Measurements from ENCODE around the gene STYXL2.

DNA sequence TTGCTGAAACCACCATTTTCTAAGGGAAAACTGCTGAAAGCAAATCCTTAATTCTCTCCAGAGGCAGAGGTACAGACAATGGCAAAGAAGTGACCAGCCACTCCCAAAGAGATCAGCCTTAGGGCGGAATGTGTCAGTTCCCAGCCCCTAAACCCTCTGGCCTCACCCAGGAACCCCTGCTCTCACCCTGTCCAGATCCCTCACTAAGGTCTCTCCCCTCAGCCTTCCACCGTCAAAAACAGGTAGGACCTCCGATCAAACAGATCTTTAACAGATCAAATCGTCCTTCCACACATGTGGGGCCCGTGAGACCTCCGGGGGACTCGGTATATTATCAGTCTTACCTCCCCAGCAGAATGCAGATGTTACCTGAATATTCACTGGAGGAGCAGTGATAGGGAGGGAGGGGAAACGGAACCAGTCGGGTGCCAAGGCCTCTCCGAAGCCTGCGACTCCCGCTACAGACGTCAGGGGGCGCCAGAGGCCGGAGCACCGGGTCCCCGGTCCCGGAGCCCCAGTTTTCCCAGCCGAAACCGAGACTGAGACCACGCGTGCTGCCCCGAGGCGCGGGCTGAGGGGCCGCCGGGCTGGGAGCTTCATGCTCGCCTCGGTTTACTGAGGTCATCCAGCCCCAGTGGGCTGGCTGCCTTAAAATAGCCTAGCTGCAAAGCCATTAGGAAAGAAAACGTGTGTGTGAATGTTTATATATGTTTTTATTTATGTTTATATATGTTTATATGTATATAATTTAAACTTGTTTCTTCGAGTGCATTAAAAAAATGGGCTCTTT lies 27.3 kb upstream of the STYXL2 start:
- TF ChIP-seq CTCF (IDR thresholded peaks at IDR 0.05; ENCODE audit: insufficient read depth, low read length) (peak; percentile 84), REST (IDR thresholded peaks at IDR 0.05; ENCODE audit: insufficient replicate concordance, low read depth) (no peak), POLR2AphosphoS5 (IDR thresholded peaks at IDR 0.05; ENCODE audit: low read depth) (no peak)

All from HL-60 (cell line).